Measurements from ENCODE around the gene HES2. TPM values are rescaled to one million over a fixed set of nuclear protein-coding genes. Genes with fewer than 3 reads are reported as not detected.
A peak's percentile ranks its signal among the peaks of the same experiment; 100 is the strongest.

The HES2 gene, protein sequence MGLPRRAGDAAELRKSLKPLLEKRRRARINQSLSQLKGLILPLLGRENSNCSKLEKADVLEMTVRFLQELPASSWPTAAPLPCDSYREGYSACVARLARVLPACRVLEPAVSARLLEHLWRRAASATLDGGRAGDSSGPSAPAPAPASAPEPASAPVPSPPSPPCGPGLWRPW
- total RNA-seq (100 to 1,000 TPM in 1 of 5 donors, not detected in 4; 231 TPM), polyA plus RNA-seq (10 to 100 TPM in 1 of 3 donors, not detected in 2; 18.4 TPM)
- long read RNA-seq, donor 1 = 0 reads
- long read RNA-seq, donor 2, full-length matches to known transcripts = 1 of 1 reads
- long read RNA-seq, donor 2, partial matches to known transcripts = 0 of 1 reads
- long read RNA-seq, donor 2, other reads (novel, unspliced or antisense) = 0 of 1 reads
- long read RNA-seq, donor 3 = 0 reads
- long read RNA-seq, donor 4 = 0 reads
- long read RNA-seq, donor 5 = 0 reads
- long read RNA-seq, donor 6 = 0 reads
- long read RNA-seq, donor 7 = 0 reads
- long read RNA-seq, donor 8 = 0 reads
- long read RNA-seq, donor 9 = 0 reads
- long read RNA-seq, donor 10 = 0 reads

GRCh38 chr1:6419804-6420453, at the start of gene HES2:
Gene HES2 (minus strand): TSS chr1:6419919. CDS start chr1:6419820, 99 bp downstream.
- peak; percentile 50 to 70 for DNase-seq
- WGBS, 5 donors = 0 to 3% (median 0%) methylated on average over 14 to 62 of the region's 62 CpGs
- TF ChIP-seq POLR2AphosphoS5 (IDR thresholded peaks at IDR 0.05) (no peak), POLR2A (IDR thresholded peaks at IDR 0.05) (no peak), CTCF (IDR thresholded peaks at IDR 0.05) (no peak), EP300 (IDR thresholded peaks at IDR 0.05) (no peak)
- H3K27me3 ChIP-seq = peaks cover 39 to 100% (median 97%) of the 10 kb centered on the region in 3 donors
- H3K9me3 ChIP-seq = no peaks in the 10 kb centered on the region
- H3K36me3 ChIP-seq = no peaks in the 10 kb centered on the region
- peak within 1 kb of the TSS; percentile 39 to 56 (median 43) for H3K4me3 ChIP-seq
- H3K4me1 ChIP-seq = peaks cover 45 to 54% (median 50%) of the 10 kb centered on the region in 4 donors
- intact Hi-C loops (cut with DNase I; ENCODE audit: low total_unique reads) = no loop called here
- H3K27ac ChIP-seq = no peak within 1 kb of the TSS

DNA sequence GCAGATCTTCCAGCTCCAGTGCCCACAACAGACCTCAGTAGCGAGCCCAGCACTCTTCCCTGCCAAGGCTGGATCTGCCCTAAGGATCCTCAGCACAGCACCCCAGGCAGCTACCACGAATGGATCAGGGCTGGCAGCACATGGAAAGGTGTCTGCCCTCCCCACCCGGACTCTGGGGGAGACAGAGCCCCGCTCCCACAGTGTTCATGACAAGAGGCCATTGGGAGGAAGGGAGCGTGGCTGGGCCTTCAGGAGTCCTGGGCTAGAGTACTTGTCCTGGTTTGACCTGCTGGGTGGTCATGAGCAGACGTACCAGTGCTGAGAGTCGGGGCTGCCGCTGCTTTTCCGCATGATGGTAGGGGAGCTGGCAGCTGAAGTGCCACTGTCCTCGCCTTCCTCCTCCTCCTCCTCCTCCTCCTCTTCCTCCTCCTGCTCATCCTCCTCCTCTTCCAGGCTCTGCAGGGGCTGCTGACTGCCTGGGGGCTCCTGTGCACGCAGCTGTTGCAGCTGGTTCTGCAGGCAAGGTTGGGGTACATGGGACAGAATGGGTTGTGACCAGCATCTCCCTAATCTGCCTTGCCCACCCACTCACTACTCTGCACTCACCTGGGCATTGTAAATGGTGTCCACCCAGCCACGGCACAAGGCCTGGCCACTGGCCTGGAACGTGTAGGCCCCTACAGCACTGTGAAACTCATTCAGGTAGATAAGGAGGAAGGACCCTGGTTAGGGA, 49.2 kb upstream of the HES2 start:
- Histone ChIP-seq H3K4me1 (peaks cover 0 to 18% (median 11%) of the 10 kb centered on the region in 4 donors), H3K27ac (no peak overlapping the region), H3K4me3 (no peak overlapping the region), H3K27me3 (peaks cover 0 to 34% (median 11%) of the 10 kb centered on the region in 3 donors), H3K36me3 (peaks cover 3 to 54% (median 44%) of the 10 kb centered on the region in 4 donors), H3K9me3 (no peaks in the 10 kb centered on the region)
- 90 to 98% (median 92%) methylated on average over 13 of the region's 13 CpGs for WGBS, 5 donors
- no peak for DNase-seq
- TF ChIP-seq CTCF (IDR thresholded peaks at IDR 0.05) = no peak
- no peak for TF ChIP-seq POLR2AphosphoS5 (IDR thresholded peaks at IDR 0.05)
- TF ChIP-seq POLR2A (IDR thresholded peaks at IDR 0.05) = no peak
- no peak for TF ChIP-seq EP300 (IDR thresholded peaks at IDR 0.05)
- intact Hi-C loops (cut with DNase I; ENCODE audit: low total_unique reads) = no loop called here

DNA sequence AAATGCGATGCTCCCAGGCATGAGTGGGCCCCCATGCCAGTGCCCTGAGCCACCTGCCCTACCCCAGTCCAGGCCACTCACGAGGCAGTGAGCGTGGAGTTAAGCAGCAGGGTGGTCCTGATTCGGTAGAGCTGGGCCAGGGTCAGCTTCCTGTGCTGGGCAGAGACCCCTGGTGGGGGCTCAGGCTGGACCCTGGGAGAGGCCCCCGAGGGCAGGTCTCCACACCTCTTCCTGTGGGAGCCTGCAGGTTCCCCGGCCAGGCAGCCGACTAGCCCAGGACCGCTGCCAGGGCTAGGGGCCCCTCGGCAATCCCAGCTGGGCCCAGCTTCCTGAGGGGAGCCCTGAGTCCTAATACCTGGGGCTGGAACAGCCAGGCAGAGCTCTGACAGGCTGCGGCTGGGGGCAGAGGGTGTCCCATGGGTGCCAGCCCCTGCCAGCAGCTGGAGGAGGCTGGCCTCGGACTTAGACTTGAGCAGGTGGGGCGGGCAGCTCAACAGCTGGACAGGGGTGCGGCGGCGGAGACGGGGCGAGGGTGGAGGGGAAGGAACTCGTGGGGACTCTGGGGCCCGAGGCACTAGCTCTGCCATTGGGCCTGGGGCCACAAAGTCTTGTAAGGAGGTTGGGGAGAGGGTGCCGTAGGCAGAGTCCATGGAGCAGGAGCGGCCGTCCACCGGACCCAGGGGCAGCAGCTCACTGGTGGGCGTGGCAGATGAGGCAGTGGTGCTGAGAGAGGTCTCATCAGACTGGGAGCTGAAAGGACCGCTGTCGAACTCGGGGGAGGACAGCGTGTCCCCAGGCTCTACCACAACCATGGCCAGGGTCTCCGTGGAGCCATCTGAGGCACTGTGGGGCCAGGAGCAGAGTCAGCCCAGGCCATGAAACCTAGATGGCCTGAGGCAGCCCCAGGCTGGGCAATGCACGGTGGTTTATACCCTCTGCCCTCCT, 48.3 kb upstream of the HES2 start:
- H3K36me3 ChIP-seq = peaks cover 3 to 55% (median 42%) of the 10 kb centered on the region in 4 donors
- H3K4me1 ChIP-seq = peaks cover 0 to 18% (median 11%) of the 10 kb centered on the region in 4 donors
- no peak overlapping the region for H3K27ac ChIP-seq
- 90 to 95% (median 92%) methylated on average over 20 to 30 of the region's 30 CpGs for WGBS, 5 donors
- no peak for DNase-seq
- TF ChIP-seq EP300 (IDR thresholded peaks at IDR 0.05) = no peak
- TF ChIP-seq CTCF (IDR thresholded peaks at IDR 0.05) = no peak
- no peak for TF ChIP-seq POLR2AphosphoS5 (IDR thresholded peaks at IDR 0.05)
- TF ChIP-seq POLR2A (IDR thresholded peaks at IDR 0.05) = no peak
- H3K9me3 ChIP-seq = no peaks in the 10 kb centered on the region
- intact Hi-C loops (cut with DNase I; ENCODE audit: low total_unique reads) = no loop called here
- H3K27me3 ChIP-seq = peaks cover 0 to 35% (median 11%) of the 10 kb centered on the region in 3 donors
- H3K4me3 ChIP-seq = no peak overlapping the region

Data from stomach (tissue), 19 donors.